Hepatocyte (in vitro differentiated cells): ENCODE data around the gene FGF4. TPM values are rescaled to one million over a fixed set of nuclear protein-coding genes. Genes with fewer than 3 reads are reported as not detected.

Experiments
- DNase-seq: peaks from one replicate; pipeline ENCODE4 v3.0.0-alpha.2; 2016; ENCODE audit warnings: low spot score
- H2AFZ ChIP-seq: fragments of 200-600 bp; sonication (generic); 2 replicates; pipeline ENCODE4 v1.6.0; 2016; ENCODE audit warnings: antibody characterized with exemption, mild to moderate bottlenecking
- H3K27ac ChIP-seq: fragments of 200-600 bp; sonication (generic); 2 replicates; pipeline ENCODE4 v1.5.1; 2016; ENCODE audit warnings: mild to moderate bottlenecking
- H3K27me3 ChIP-seq: fragments of 200-600 bp; sonication (generic); 2 replicates; pipeline ENCODE4 v1.6.1; 2016
- H3K36me3 ChIP-seq: fragments of 200-600 bp; sonication (generic); replicated peaks from 2 replicates; pipeline ENCODE4 v1.5.1; 2016; ENCODE audit warnings: low read depth; ENCODE audit not compliant: insufficient read depth
- H3K4me1 ChIP-seq: fragments of 200-600 bp; sonication (generic); 2 replicates; pipeline ENCODE4 v1.5.1; 2016; ENCODE audit warnings: mild to moderate bottlenecking, moderate library complexity; ENCODE audit not compliant: insufficient read depth
- H3K4me2 ChIP-seq: fragments of 200-600 bp; sonication (generic); 2 replicates; pipeline ENCODE4 v1.6.0; 2016
- H3K4me3 ChIP-seq: fragments of 200-600 bp; sonication (generic); 2 replicates; pipeline ENCODE4 v1.5.1; 2016; ENCODE audit warnings: mild to moderate bottlenecking
- H3K79me2 ChIP-seq: fragments of 200-600 bp; sonication (generic); 2 replicates; pipeline ENCODE4 v1.6.0; 2017; ENCODE audit warnings: mild to moderate bottlenecking
- H3K9me2 ChIP-seq: fragments of 200-600 bp; sonication (generic); replicated peaks from 2 replicates; pipeline ENCODE4 v1.6.0; 2017; ENCODE audit warnings: mild to moderate bottlenecking; ENCODE audit not compliant: insufficient read depth
- H3K9me3 ChIP-seq: fragments of 200-600 bp; sonication (generic); 2 replicates; pipeline ENCODE4 v1.5.1; 2016; ENCODE audit warnings: low read depth, mild to moderate bottlenecking
- H4K20me1 ChIP-seq: fragments of 200-600 bp; sonication (generic); 2 replicates; pipeline ENCODE4 v1.6.0; 2016; ENCODE audit warnings: mild to moderate bottlenecking; ENCODE audit not compliant: insufficient read depth, poor library complexity, severe bottlenecking
- EZH2 ChIP-seq: fragments of 200-600 bp; sonication (generic); IDR thresholded peaks from 2 replicates; pipeline ENCODE4 v1.6.1; 2016; ENCODE audit warnings: antibody characterized with exemption, mild to moderate bottlenecking, borderline replicate concordance
- EZH2phosphoT487 ChIP-seq: fragments of 200-600 bp; sonication (generic); IDR thresholded peaks from one replicate; pipeline ENCODE4 v1.6.1; 2018; ENCODE audit warnings: antibody characterized with exemption, mild to moderate bottlenecking, low read depth, moderate library complexity; ENCODE audit not compliant: unreplicated experiment, severe bottlenecking
- WGBS: methylation state at CpG from one replicate; pipeline ENCODE4 v1.1.6; 2016; ENCODE audit warnings: low lambda C conversion rate; ENCODE audit errors: missing lambda C conversion rate; 5-methylcytosine and 5-hydroxymethylcytosine counted together
- polyA plus RNA-seq: library from polyadenylated mRNA; unstranded; fragments of >200 nt; fragmentation: Nextera tagmentation; extraction: Ambion mirVana; gene quantifications from 2 replicates; pipeline ENCODE4 v1.2.1, GENCODE V29; 2016
- total RNA-seq: library from RNA; depleted of rRNA; stranded (reverse); fragments of >200 nt; gene quantifications from 2 replicates; pipeline ENCODE4 v1.2.3, GENCODE V29; 2014
- TF ChIP-seq, protein P1 (sequence below): fragments of 200-600 bp; sonication (generic); IDR thresholded peaks from 2 replicates; pipeline ENCODE4 v1.5.1; 2016; ENCODE audit warnings: antibody characterized with exemption, mild to moderate bottlenecking; ENCODE audit not compliant: poor library complexity

FGF4 gene
- total and polyA plus RNA-seq, 2 experiments from 2014 or later = not detected

DNA sequence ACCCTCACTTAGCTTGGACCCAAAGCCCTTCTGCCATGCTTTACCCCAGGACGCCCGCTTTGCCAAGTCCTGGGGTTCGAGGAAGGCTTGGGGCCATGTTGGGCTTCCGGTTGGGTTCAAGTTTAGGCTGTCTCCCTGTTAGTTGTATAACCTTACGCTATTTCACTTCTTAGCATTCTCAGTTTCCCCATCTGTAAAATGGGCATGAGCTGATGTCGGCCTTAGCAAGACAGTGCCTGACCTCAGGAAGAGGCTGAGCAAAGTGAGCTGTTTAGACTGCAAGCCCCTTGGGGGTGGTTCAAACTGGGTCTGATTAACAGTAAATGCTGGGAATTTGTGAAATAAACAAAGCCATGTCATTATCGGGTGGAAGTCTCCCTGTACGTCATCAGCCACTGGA is 3.2 kb upstream of the FGF4 start:
- TF ChIP-seq EZH2 (no peak), EZH2phosphoT487 (no peak)
- TF ChIP-seq, protein P1, sequence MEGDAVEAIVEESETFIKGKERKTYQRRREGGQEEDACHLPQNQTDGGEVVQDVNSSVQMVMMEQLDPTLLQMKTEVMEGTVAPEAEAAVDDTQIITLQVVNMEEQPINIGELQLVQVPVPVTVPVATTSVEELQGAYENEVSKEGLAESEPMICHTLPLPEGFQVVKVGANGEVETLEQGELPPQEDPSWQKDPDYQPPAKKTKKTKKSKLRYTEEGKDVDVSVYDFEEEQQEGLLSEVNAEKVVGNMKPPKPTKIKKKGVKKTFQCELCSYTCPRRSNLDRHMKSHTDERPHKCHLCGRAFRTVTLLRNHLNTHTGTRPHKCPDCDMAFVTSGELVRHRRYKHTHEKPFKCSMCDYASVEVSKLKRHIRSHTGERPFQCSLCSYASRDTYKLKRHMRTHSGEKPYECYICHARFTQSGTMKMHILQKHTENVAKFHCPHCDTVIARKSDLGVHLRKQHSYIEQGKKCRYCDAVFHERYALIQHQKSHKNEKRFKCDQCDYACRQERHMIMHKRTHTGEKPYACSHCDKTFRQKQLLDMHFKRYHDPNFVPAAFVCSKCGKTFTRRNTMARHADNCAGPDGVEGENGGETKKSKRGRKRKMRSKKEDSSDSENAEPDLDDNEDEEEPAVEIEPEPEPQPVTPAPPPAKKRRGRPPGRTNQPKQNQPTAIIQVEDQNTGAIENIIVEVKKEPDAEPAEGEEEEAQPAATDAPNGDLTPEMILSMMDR = no peak
- DNase-seq = no peak
- Histone ChIP-seq H2AFZ (no peak overlapping the region), H3K4me3 (no peak overlapping the region), H3K4me1 (no peaks in the 10 kb centered on the region), H4K20me1 (no peaks in the 10 kb centered on the region), H3K27me3 (peaks cover 48% of the 10 kb centered on the region), H3K36me3 (no peaks in the 10 kb centered on the region), H3K9me2 (no peaks in the 10 kb centered on the region), H3K4me2 (no peak overlapping the region), H3K9me3 (no peaks in the 10 kb centered on the region), H3K79me2 (no peaks in the 10 kb centered on the region), H3K27ac (no peak overlapping the region)
- WGBS = 85% methylated on average over 8 of the region's 8 CpGs

DNA sequence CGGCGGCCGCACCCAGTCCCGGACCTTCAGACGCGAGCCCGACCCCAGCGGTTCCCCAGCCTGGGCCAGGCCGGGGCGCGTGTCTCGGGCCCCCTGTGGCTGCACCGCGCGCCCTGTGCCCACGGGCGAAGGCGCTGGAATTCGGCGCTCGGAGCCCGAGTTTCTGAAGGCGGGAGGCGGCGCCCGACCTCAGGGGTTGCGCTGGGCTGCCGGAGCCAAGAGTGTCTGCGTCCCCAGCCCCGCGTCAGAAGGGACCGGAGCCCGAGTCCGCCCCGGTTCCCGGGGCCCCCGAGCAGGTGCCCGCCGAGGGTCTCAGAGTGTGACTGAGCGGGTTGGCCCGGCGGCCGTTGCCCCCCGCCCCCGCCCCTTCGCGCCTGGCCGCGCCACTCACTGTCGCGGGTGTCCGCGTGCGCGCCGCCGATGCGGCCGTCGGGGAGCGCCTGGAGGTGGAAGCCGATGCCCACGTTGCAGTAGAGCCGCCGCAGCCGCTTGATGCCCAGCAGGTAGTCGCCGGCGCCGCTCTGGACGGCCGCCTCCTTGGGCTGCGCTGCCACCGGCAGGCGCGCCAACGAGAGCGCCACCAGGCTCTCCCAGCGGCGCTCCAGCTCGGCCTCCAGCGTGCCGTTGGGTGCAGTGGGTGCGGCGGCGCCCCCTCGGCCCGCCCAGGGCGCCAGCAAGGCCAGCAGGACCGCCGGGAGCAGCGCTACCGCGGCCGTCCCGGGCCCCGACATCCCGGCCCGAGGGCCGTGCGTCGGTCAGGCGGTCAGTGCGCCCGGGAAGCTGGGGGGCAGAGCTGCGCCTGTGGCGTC is 583 bp downstream of the FGF4 start:
- Histone ChIP-seq H3K4me3 (no peak overlapping the region), H3K9me2 (no peaks in the 10 kb centered on the region), H3K9me3 (no peaks in the 10 kb centered on the region), H3K27me3 (peaks cover 86% of the 10 kb centered on the region), H2AFZ (no peak overlapping the region), H3K36me3 (no peaks in the 10 kb centered on the region), H3K4me1 (no peaks in the 10 kb centered on the region), H3K79me2 (no peaks in the 10 kb centered on the region), H3K4me2 (peak overlapping the region; percentile 69), H3K27ac (no peak overlapping the region), H4K20me1 (no peaks in the 10 kb centered on the region)
- DNase-seq = no peak
- TF ChIP-seq, protein P1 = no peak
- no peak for TF ChIP-seq EZH2phosphoT487
- peak; percentile 71 for TF ChIP-seq EZH2
- 3% methylated on average over 93 of the region's 107 CpGs for WGBS

DNA sequence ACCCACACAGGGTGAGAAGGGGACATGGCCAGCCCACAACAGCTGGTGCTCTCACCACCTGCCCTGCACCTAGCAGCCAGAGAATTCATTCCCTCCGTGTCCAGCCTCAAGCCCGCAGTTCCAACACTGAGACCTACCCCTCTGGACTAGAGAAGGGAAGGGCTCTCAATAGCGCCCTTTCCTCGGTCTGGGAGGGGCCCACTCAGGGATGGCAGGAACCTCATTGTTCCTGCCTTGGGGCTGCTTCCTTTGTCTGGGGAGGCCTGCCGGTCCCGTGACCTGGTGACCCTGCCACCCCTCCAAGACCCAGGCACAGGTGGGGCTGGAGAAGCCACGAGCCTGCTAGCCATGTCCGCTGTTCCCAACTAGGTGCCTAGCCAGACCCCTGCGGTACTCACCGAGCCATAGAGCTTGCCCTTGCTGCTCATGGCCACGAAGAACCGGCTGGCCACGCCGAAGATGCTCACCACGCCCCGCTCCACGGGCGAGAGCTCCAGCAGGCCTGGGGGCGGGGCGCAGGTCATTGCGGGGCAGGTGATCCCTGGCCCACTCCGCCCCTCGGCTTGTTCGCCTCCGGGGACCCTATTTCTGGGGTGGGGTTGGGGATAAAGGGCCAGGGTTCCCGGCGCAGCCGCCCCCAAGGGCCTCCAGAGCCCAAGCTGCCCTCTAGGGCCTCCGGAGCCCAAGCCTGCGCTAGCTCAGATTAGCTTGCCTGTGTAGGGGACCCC is 1.4 kb downstream of the FGF4 start:
- H3K9me2 ChIP-seq = no peaks in the 10 kb centered on the region
- no peaks in the 10 kb centered on the region for H3K36me3 ChIP-seq
- H3K4me3 ChIP-seq = no peak overlapping the region
- no peak overlapping the region for H2AFZ ChIP-seq
- no peak overlapping the region for H3K27ac ChIP-seq
- DNase-seq = no peak
- no peaks in the 10 kb centered on the region for H3K9me3 ChIP-seq
- H4K20me1 ChIP-seq = no peaks in the 10 kb centered on the region
- H3K27me3 ChIP-seq = peaks cover 88% of the 10 kb centered on the region
- H3K79me2 ChIP-seq = no peaks in the 10 kb centered on the region
- no peaks in the 10 kb centered on the region for H3K4me1 ChIP-seq
- H3K4me2 ChIP-seq = peak overlapping the region; percentile 69
- WGBS = 25% methylated on average over 30 of the region's 30 CpGs
- no peak for TF ChIP-seq EZH2
- TF ChIP-seq, protein P1 = no peak
- no peak for TF ChIP-seq EZH2phosphoT487
